ENCODE measurements around the gene FNDC11. TPM values are rescaled to one million over a fixed set of nuclear protein-coding genes. Genes with fewer than 3 reads are reported as not detected.
"Not testable (repeated sequence)": the region's sequence is repeated elsewhere in the genome, so short reads cannot be mapped to it uniquely, and the experiment has no call there.

The FNDC11 gene
- total RNA-seq, 1 experiment from 2014 or later, result 0.05 TPM

DNA sequence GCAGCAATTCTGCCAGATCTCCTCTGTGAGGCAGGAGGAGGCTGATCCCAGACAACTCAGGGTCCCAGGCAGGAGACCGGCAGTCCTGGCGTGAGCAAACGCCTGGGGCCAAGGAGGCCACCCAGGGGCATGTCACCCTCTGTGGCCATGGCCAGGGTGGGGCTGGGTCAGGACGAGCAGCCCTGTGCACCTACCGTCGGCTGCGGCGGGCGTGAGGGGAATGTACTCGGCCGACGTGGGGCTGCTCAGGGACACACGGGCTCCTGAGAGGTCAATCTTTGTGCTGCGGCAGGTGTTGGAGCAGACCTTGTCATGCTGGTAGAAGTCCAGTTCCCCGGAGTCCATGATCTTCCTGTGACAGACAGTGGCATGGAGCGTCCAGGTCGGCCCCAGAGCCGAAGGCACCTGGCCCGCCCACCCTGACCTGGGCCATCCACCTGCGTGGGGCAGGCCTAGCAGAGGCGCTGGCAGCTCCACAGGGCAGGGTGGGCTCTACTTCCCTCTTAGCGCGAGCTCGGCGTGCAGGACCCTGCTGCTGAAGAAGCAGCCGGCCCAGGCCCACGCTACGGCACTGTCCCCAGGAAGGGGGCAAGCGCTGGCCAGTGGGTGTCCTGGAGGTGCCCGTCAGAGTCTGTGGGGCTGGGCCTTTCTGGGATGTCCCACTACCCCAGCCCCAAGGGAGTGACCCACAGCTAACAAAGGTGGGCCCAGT is 41.6 kb downstream of the FNDC11 start:
- DNase-seq (ENCODE audit: extremely low read depth, low read depth), result no peak

DNA sequence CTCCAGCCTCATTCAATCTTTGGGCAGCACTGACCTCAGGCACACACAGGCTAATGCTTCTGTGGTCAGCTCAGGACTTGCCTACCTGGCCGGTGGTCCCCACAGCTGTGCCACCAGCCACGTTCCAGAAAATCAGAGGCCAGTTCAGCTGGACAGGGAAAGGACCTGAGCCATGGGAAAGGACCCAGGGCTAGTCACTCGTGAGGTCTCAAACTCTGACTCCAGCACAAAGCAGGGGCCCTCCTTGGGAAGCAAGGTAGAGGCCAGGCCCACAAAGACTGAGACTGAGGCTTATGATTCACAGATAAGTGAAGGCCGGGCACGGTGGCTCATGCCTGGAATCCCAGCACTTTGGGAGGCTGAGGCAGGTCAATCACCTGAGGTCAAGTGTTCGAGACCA is 42.5 kb downstream of the FNDC11 start:
- DNase-seq (ENCODE audit: extremely low read depth, low read depth), result no peak

DNA sequence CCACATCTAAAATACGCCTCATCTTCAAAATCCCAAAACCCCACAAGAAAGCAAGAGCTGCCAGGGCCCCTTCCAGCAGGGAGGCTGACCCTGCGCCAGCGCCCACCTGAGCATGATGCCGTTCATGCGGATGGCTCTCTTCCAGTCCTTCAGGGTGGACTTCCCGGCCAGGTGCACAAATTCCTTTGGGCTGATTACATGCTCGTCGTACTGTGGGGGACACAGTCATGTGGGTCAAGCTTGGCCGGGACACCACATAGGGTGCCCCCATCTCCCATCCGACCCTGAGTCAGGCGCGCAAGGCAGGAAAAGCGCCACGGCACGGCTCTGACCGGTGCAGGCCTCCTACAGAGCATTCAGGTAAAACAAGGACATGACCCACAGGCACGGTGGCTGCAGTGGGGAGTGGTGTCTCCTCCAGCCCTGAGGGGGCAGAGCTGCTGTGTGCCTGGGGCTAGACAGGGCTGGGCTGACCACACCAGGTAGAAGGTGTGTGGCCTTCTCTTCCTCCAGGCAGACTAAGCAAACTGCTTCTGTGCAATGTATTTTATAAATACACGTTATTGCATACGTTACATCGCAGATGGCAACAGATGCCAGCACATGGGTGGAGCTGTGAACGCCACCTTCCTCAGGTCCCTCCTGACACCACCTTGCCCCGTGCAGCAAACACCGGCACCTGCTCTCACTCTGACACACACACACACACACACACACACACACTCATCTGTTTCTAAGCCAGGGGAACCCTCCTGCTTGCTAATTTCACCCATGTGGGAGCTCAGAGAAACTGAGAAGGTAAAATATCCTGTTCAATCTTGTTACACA is 43.9 kb downstream of the FNDC11 start:
- DNase-seq (ENCODE audit: extremely low read depth, low read depth), result no peak

DNA sequence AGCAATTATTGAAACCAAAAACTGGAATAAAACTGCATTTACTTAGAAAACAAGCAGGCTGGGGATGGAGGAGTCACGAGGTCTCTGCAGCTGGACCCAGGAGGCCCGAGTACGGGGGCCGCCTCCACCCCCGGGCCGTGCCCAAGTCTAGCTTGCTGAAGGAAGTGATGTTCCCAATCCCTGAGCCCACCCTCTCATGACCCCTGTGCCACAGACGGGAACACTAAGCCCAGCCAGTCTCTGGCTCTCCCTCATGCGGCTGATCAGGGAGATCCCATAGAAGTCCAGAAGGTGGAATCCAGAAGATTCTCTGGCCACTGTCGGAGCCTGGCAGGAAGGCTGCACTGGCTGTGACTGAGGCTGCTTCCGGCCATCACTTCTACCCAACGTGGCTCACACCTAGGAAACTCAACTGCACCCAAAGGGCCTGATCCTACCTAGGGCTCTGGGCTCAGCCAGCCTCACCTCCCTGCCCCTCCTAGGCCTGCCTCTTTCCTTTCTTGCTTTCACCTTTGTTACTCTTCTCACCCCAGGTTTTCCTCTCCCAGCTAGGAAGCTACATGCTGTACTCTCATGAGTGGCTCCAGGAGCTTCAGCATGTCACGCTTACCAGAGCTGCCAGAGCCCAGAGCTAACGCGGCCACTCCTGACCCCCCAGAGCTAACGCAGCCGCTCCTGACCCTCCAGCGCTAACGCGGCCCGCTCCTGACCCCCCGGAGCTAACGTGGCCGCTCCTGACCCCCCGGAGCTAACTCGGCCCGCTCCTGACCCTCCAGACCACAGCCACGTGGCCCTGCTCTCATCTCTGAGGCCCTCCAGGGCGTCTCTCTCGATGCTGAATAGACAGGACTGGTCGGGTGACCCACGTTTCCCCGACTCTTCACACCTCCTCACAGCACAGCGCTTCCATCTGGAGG is 44.8 kb downstream of the FNDC11 start:
- DNase-seq (ENCODE audit: extremely low read depth, low read depth), result no peak

DNA sequence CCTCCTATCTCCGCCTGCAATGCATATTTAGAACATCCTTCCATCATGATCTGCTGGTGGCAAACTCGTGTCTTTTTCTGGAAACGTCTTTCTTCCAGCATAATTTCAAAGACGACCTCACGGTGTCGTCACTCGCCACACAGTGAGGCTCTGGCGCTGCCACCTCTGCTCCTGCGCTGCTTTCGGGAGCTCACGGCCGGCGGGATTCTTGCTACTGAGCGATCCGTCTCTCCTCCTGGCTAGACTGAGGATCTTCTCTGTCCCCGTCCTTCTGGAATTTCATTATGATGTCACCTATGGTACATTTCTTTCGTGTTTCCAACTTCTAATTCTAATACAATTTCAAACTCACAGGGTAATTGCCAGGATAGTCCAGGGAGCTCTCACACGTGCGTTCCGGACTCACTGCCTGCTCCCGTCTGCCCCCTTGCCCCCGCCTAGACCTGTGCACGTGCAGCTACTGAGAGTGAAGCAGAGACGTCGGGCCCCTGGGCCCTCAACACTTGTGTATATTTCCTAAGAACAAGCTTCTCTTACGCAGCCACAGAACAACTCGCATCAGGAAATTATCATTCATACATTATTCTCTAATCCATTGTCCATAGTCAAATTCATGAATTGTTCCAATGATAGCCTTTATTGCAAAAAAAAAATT is 45.6 kb downstream of the FNDC11 start:
- DNase-seq (ENCODE audit: extremely low read depth, low read depth), result no peak

DNA sequence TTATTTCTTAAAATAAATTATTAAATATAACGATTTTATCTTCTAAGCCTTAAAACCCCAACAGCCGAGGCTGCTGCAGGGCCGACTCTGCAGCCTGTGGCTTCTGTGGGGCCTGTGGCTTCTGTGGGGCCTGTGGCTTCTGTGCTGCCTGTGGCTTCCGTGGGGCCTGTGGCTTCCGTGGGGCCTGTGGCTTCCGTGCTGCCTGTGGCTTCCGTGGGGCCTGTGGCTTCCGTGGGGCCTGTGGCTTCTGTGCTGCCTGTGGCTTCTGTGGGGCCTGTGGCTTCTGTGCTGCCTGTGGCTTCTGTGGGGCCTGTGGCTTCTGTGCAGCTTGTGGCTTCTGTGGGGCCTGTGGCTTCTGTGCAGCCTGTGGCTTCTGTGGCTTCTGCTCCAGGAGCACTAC is 47.7 kb downstream of the FNDC11 start:
- DNase-seq (ENCODE audit: extremely low read depth, low read depth), result not testable (repeated sequence)

DNA sequence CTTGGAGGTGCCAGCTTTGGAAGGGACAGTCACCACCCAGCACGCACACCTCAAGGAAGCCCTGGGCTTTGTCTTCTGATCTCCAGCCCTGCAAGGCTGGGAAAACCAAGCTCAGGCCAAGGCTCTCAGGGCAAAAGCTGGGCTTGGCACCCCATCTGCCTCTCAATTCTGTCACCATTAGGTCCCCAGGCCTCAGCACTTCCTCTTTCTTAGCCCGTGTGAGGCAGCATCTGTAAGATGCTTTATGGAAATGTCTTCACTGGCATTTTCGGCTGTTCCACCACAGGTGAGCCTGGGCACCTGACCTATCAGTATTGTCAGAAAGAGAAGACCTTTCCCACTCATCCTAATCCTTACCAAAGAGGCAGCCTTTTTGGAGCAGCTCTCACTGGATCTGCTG is 48.4 kb downstream of the FNDC11 start:
- DNase-seq (ENCODE audit: extremely low read depth, low read depth), result no peak

Other genes starting within 250 kb of the FNDC11 start
- gene CHRNA4, start 192.8 kb upstream of the FNDC11 start, total RNA-seq (2014; rRNA removed; shearing (Covaris generic)), result 0.84 TPM in 1 of 2 replicates, not detected in the other
- gene KCNQ2, start 81.5 kb upstream of the FNDC11 start, total RNA-seq (2014; rRNA removed; shearing (Covaris generic)), result 0.17 TPM in 1 of 2 replicates, not detected in the other
- gene EEF1A2, start 55.1 kb upstream of the FNDC11 start, total RNA-seq (2014; rRNA removed; shearing (Covaris generic)), result 224 and 275 TPM in 2 replicates
- gene PPDPF, start 33.4 kb upstream of the FNDC11 start, total RNA-seq (2014; rRNA removed; shearing (Covaris generic)), result 44.7 and 63.2 TPM in 2 replicates
- gene PTK6, start 16.8 kb upstream of the FNDC11 start, total RNA-seq (2014; rRNA removed; shearing (Covaris generic)), result 1.5 and 2.2 TPM in 2 replicates
- gene SRMS, start 6.4 kb upstream of the FNDC11 start, total RNA-seq (2014; rRNA removed; shearing (Covaris generic)), result not detected in 2 replicates
- 10.1 and 12.1 TPM in 2 replicates for gene HELZ2, start 20.1 kb downstream of the FNDC11 start, total RNA-seq (2014; rRNA removed; shearing (Covaris generic))
- 13.1 and 14.0 TPM in 2 replicates for gene GMEB2, start 72.9 kb downstream of the FNDC11 start, total RNA-seq (2014; rRNA removed; shearing (Covaris generic))
- gene STMN3, start 99.3 kb downstream of the FNDC11 start, total RNA-seq (2014; rRNA removed; shearing (Covaris generic)), result 1.8 and 2.5 TPM in 2 replicates
- gene RTEL1, start 104.2 kb downstream of the FNDC11 start, total RNA-seq (2014; rRNA removed; shearing (Covaris generic)), result 4.1 and 6.3 TPM in 2 replicates
- gene TNFRSF6B, start 142.5 kb downstream of the FNDC11 start, total RNA-seq (2014; rRNA removed; shearing (Covaris generic)), result 0.10 TPM in 1 of 2 replicates, not detected in the other
- 12.1 and 15.9 TPM in 2 replicates for gene ARFRP1, start 153.8 kb downstream of the FNDC11 start, total RNA-seq (2014; rRNA removed; shearing (Covaris generic))
- 10.6 and 12.8 TPM in 2 replicates for gene ZGPAT, start 153.9 kb downstream of the FNDC11 start, total RNA-seq (2014; rRNA removed; shearing (Covaris generic))
- gene LIME1, start 182.5 kb downstream of the FNDC11 start, total RNA-seq (2014; rRNA removed; shearing (Covaris generic)), result 6.6 and 7.6 TPM in 2 replicates
- gene SLC2A4RG, start 185.6 kb downstream of the FNDC11 start, total RNA-seq (2014; rRNA removed; shearing (Covaris generic)), result 15.5 and 19.4 TPM in 2 replicates

All from NCI-H460 (cell line).